Endothelial cell of umbilical vein (primary cell): ENCODE data around the gene RGS4.

Experiments used
- CTCF ChIP-seq, 2 donors: IDR thresholded peaks; 1 replicate in 1 of 2; 2 replicates in 1 of 2; pipeline ENCODE4 v1.5.1; 2011; ENCODE audit warnings: low read length in 2 of 2, mild to moderate bottlenecking in 2 of 2, moderate library complexity in 2 of 2, control low read depth in 1 of 2, inconsistent platforms in 1 of 2, low read depth in 1 of 2; ENCODE audit not compliant: insufficient read depth in 1 of 2; ENCODE audit errors: extremely low read depth in 1 of 2
- GATA2 ChIP-seq: IDR thresholded peaks from 2 replicates; pipeline ENCODE4 v1.7.0; 2011; ENCODE audit warnings: low read depth, mild to moderate bottlenecking, moderate library complexity, mixed read lengths, low read length; ENCODE audit not compliant: insufficient read length, insufficient read depth
- POLR2AphosphoS5 ChIP-seq: IDR thresholded peaks from 2 replicates; pipeline ENCODE4 v1.6.1; 2012; ENCODE audit warnings: low read depth, mild to moderate bottlenecking, control low read depth, low read length, moderate library complexity; ENCODE audit not compliant: insufficient read depth

DNA sequence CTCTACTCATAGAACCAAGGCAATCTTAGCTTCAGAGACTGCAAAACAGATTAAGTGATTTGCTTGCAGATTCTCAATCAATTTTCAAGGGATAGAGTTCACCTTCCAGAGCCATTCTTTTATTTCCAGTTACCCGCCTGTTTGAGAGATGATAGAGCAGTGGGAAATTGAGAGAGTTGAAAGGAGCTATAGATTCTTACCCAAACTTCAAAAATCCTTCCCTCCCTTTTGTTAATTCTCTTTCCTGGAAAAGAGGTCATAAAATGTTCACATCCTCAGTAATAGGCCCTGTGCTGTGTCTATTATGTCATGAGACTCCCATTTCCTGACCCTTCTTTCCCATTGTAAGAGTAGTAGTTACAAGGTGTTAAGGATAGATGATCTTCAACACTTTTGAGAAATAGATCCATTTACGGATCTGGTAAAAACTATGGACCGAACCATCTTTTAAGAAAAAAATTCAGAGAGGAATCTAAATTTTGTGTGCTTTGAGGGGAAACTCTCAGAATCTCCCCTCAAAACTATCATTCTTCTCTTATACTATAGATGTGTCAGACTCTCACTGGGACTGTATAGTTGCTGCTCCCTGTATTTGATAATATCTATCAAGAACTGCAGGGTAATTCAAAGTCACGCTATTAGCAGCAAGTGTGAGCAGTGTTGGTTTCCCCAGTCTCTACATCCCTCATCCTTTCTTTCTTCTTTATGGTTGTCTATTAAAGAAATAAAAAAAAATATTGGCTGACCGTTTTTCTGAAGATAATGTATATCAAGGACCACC is 8.0 kb downstream of the RGS4 start:
- TF ChIP-seq CTCF (IDR thresholded peaks at IDR 0.05; ENCODE audit: extremely low read depth in 1 of 2, insufficient read depth in 1 of 2, low read depth in 1 of 2, low read length in 2 of 2) (no peak), GATA2 (no peak), POLR2AphosphoS5 (no peak)
